ENCODE measurements around the gene COA3. TPM values are rescaled to one million over a fixed set of nuclear protein-coding genes. Genes with fewer than 3 reads are reported as not detected.

Gene COA3
- total and polyA plus RNA-seq, 2 donors (not counting 1 experiment from before 2014, with no cell fraction given) = 53.5 to 80.3 TPM

GRCh38 chr17:42780851-42781638 lies 17.5 kb downstream of the COA3 start:
- peak overlapping the region; percentile 20 for H3K27ac ChIP-seq (ENCODE audit: insufficient read depth, low read length)
- peak overlapping the region; percentile 46 to 57 (median 52) for H3K4me3 ChIP-seq (replicated peaks in 1 of 4; ENCODE audit: control extremely low read depth in 1 of 4, insufficient read depth in 1 of 4, low read depth in 3 of 4, low read length in 4 of 4)

GRCh38 chr17:42779936-42780850 lies 18.3 kb downstream of the COA3 start, which contains the start of gene WNK4:
Gene WNK4, plus strand, starts transcription at chr17:42780610. Its CDS starts 89 bp downstream, at chr17:42780699.
- Histone ChIP-seq H3K79me2 (ENCODE audit: control insufficient read depth, insufficient read depth, low read length) (no peaks in the 10 kb centered on the region), H3K27ac (ENCODE audit: insufficient read depth, low read length) (peak within 1 kb of the TSS; percentile 27), H2AFZ (ENCODE audit: low read length) (peak within 1 kb of the TSS; percentile 39), H3K27me3 (ENCODE audit: control insufficient read depth, insufficient read depth, low read length) (peaks cover 7% of the 10 kb centered on the region), H3K9ac (ENCODE audit: insufficient read depth, low read length) (peak within 1 kb of the TSS; percentile 37), H3K4me3 (replicated peaks in 1 of 4; ENCODE audit: control extremely low read depth in 1 of 4, insufficient read depth in 1 of 4, low read depth in 3 of 4, low read length in 4 of 4) (peak within 1 kb of the TSS; percentile 46 to 57 (median 52)), H3K4me1 (ENCODE audit: control insufficient read depth, extremely low read depth, insufficient read depth, low read length) (peaks cover 19% of the 10 kb centered on the region), H4K20me1 (ENCODE audit: control insufficient read depth, extremely low read depth, insufficient read depth, low read length) (no peaks in the 10 kb centered on the region), H3K36me3 (ENCODE audit: control insufficient read depth, insufficient read depth, low read length) (peaks cover 12% of the 10 kb centered on the region), H3K4me2 (ENCODE audit: extremely low read depth, insufficient read depth, low read length) (peak within 1 kb of the TSS; percentile 78), H3K9me3 (ENCODE audit: control insufficient read depth, insufficient read depth, low read depth, low read length) (no peaks in the 10 kb centered on the region)
- TF ChIP-seq CTCF (conservative IDR thresholded peaks at IDR 0.05 in 1 of 2, IDR thresholded peaks at IDR 0.05 in 1 of 2; ENCODE audit: low read depth in 1 of 2, low read length in 2 of 2) (no peak), EZH2 (IDR thresholded peaks at IDR 0.05; ENCODE audit: low read length, missing control alignments) (no peak)
- DNase-seq (ENCODE audit: low read depth in 2 of 2) = peak; percentile 23 to 49

More at GRCh38 chr17:42780851-42781638, 17.5 kb downstream of the COA3 start:
- Histone ChIP-seq H2AFZ (ENCODE audit: low read length) (no peak overlapping the region), H3K79me2 (ENCODE audit: control insufficient read depth, insufficient read depth, low read length) (no peaks in the 10 kb centered on the region), H3K4me2 (ENCODE audit: extremely low read depth, insufficient read depth, low read length) (peak overlapping the region; percentile 78), H3K27me3 (ENCODE audit: control insufficient read depth, insufficient read depth, low read length) (peaks cover 10% of the 10 kb centered on the region), H4K20me1 (ENCODE audit: control insufficient read depth, extremely low read depth, insufficient read depth, low read length) (no peaks in the 10 kb centered on the region), H3K9ac (ENCODE audit: insufficient read depth, low read length) (peak overlapping the region; percentile 37), H3K36me3 (ENCODE audit: control insufficient read depth, insufficient read depth, low read length) (peaks cover 4% of the 10 kb centered on the region), H3K4me1 (ENCODE audit: control insufficient read depth, extremely low read depth, insufficient read depth, low read length) (peaks cover 19% of the 10 kb centered on the region), H3K9me3 (ENCODE audit: control insufficient read depth, insufficient read depth, low read depth, low read length) (no peaks in the 10 kb centered on the region)
- no peak for DNase-seq (ENCODE audit: low read depth in 2 of 2)
- TF ChIP-seq EZH2 (IDR thresholded peaks at IDR 0.05; ENCODE audit: low read length, missing control alignments) = no peak

GRCh38 chr17:42779304-42779935 lies 19.1 kb downstream of the COA3 start:
- Histone ChIP-seq H3K9ac (ENCODE audit: insufficient read depth, low read length) (no peak overlapping the region), H3K4me2 (ENCODE audit: extremely low read depth, insufficient read depth, low read length) (no peak overlapping the region), H4K20me1 (ENCODE audit: control insufficient read depth, extremely low read depth, insufficient read depth, low read length) (no peaks in the 10 kb centered on the region), H3K9me3 (ENCODE audit: control insufficient read depth, insufficient read depth, low read depth, low read length) (no peaks in the 10 kb centered on the region), H3K79me2 (ENCODE audit: control insufficient read depth, insufficient read depth, low read length) (no peaks in the 10 kb centered on the region), H3K27me3 (ENCODE audit: control insufficient read depth, insufficient read depth, low read length) (peaks cover 3% of the 10 kb centered on the region), H3K36me3 (ENCODE audit: control insufficient read depth, insufficient read depth, low read length) (peaks cover 12% of the 10 kb centered on the region), H3K27ac (ENCODE audit: insufficient read depth, low read length) (no peak overlapping the region), H3K4me3 (replicated peaks in 1 of 4; ENCODE audit: control extremely low read depth in 1 of 4, insufficient read depth in 1 of 4, low read depth in 3 of 4, low read length in 4 of 4) (no peak overlapping the region), H2AFZ (ENCODE audit: low read length) (no peak overlapping the region), H3K4me1 (ENCODE audit: control insufficient read depth, extremely low read depth, insufficient read depth, low read length) (peaks cover 22% of the 10 kb centered on the region)
- TF ChIP-seq EZH2 (IDR thresholded peaks at IDR 0.05; ENCODE audit: low read length, missing control alignments) (no peak), CTCF (conservative IDR thresholded peaks at IDR 0.05 in 1 of 2, IDR thresholded peaks at IDR 0.05 in 1 of 2; ENCODE audit: low read depth in 1 of 2, low read length in 2 of 2) (no peak)
- DNase-seq (ENCODE audit: low read depth in 2 of 2) = no peak
